SK-N-SH treated with all-trans-retinoic acid at 6 μM for 48 hours (cell line): Measurements from ENCODE around the gene KMT2A.

Experiments used
- BACH2 ChIP-seq: fragments of 250-450 bp; sonication (Bioruptor Pico); IDR thresholded peaks from 2 replicates; pipeline ENCODE4 v1.9.0; 2021; ENCODE audit warnings: mild to moderate bottlenecking, borderline replicate concordance
- CSDC2 ChIP-seq: fragments of 250-450 bp; sonication (Bioruptor Pico); IDR thresholded peaks from 2 replicates; pipeline ENCODE4 v1.5.0; 2020; ENCODE audit warnings: mild to moderate bottlenecking, moderate library complexity
- RARB ChIP-seq: fragments of 250-450 bp; sonication (Bioruptor Pico); IDR thresholded peaks from 2 replicates; pipeline ENCODE4 v1.8.0; 2021; ENCODE audit warnings: mild to moderate bottlenecking, moderate library complexity
- SNAI2 ChIP-seq: fragments of 250-450 bp; sonication (Bioruptor Pico); IDR thresholded peaks from 2 replicates; pipeline ENCODE4 v1.5.0; 2020; ENCODE audit warnings: mild to moderate bottlenecking, moderate library complexity
- TCF4 ChIP-seq: fragments of 250-450 bp; sonication (Bioruptor Pico); IDR thresholded peaks from 2 replicates; pipeline ENCODE4 v1.8.0; 2021; ENCODE audit warnings: mild to moderate bottlenecking, moderate library complexity, borderline replicate concordance
- TOX ChIP-seq: fragments of 250-450 bp; sonication (Bioruptor Pico); IDR thresholded peaks from 2 replicates; pipeline ENCODE4 v1.8.0; 2021; ENCODE audit warnings: mild to moderate bottlenecking, moderate library complexity, borderline replicate concordance
- ZC3H10 ChIP-seq: fragments of 250-450 bp; sonication (Bioruptor Pico); IDR thresholded peaks from 2 replicates; pipeline ENCODE4 v1.5.1; 2021; ENCODE audit warnings: mild to moderate bottlenecking, moderate library complexity
- ZFP3 ChIP-seq: fragments of 250-450 bp; sonication (Bioruptor Pico); IDR thresholded peaks from 2 replicates; pipeline ENCODE4 v1.5.0; 2020; ENCODE audit warnings: mild to moderate bottlenecking, moderate library complexity
- ZFP30 ChIP-seq: fragments of 450-650 bp; formaldehyde crosslinking; IDR thresholded peaks from 2 replicates; pipeline ENCODE4 v1.5.0; 2022; ENCODE audit warnings: mild to moderate bottlenecking, moderate library complexity
- TF ChIP-seq, protein P1 (sequence below): fragments of 250-450 bp; sonication (Bioruptor Pico); IDR thresholded peaks from 2 replicates; pipeline ENCODE4 v1.8.0; 2020; ENCODE audit warnings: mild to moderate bottlenecking, moderate library complexity, borderline replicate concordance
- TF ChIP-seq, protein P2 (sequence below): fragments of 250-450 bp; sonication (Bioruptor Pico); IDR thresholded peaks from 2 replicates; pipeline ENCODE4 v1.5.1; 2020; ENCODE audit warnings: low read depth, mild to moderate bottlenecking, moderate library complexity

DNA sequence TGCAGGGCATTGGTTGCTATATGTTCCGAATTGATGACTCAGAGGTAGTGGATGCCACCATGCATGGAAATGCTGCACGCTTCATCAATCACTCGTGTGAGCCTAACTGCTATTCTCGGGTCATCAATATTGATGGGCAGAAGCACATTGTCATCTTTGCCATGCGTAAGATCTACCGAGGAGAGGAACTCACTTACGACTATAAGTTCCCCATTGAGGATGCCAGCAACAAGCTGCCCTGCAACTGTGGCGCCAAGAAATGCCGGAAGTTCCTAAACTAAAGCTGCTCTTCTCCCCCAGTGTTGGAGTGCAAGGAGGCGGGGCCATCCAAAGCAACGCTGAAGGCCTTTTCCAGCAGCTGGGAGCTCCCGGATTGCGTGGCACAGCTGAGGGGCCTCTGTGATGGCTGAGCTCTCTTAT, 85.6 kb downstream of the KMT2A start:
- TF ChIP-seq ZC3H10 (no peak), ZFP3 (CRISPR knock-in tag) (no peak), CSDC2 (CRISPR knock-in tag) (no peak), ZFP30 (CRISPR knock-in tag) (no peak), TCF4 (CRISPR knock-in tag) (no peak), TOX (no peak), BACH2 (CRISPR knock-in tag) (no peak), RARB (CRISPR knock-in tag) (no peak), SNAI2 (CRISPR knock-in tag) (no peak)
- TF ChIP-seq, protein P1, sequence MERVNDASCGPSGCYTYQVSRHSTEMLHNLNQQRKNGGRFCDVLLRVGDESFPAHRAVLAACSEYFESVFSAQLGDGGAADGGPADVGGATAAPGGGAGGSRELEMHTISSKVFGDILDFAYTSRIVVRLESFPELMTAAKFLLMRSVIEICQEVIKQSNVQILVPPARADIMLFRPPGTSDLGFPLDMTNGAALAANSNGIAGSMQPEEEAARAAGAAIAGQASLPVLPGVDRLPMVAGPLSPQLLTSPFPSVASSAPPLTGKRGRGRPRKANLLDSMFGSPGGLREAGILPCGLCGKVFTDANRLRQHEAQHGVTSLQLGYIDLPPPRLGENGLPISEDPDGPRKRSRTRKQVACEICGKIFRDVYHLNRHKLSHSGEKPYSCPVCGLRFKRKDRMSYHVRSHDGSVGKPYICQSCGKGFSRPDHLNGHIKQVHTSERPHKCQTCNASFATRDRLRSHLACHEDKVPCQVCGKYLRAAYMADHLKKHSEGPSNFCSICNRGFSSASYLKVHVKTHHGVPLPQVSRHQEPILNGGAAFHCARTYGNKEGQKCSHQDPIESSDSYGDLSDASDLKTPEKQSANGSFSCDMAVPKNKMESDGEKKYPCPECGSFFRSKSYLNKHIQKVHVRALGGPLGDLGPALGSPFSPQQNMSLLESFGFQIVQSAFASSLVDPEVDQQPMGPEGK (CRISPR knock-in tag), result no peak
- TF ChIP-seq, protein P2, sequence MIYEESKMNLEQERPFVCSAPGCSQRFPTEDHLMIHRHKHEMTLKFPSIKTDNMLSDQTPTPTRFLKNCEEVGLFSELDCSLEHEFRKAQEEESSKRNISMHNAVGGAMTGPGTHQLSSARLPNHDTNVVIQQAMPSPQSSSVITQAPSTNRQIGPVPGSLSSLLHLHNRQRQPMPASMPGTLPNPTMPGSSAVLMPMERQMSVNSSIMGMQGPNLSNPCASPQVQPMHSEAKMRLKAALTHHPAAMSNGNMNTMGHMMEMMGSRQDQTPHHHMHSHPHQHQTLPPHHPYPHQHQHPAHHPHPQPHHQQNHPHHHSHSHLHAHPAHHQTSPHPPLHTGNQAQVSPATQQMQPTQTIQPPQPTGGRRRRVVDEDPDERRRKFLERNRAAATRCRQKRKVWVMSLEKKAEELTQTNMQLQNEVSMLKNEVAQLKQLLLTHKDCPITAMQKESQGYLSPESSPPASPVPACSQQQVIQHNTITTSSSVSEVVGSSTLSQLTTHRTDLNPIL (CRISPR knock-in tag), result no peak
